Stomach (tissue), 4 donors: Measurements from ENCODE around the gene LSM3.

Experiments
- EP300 ChIP-seq: sonication (generic); formaldehyde crosslinking; IDR thresholded peaks from one replicate; pipeline ENCODE4 v1.6.1; 2017; ENCODE audit warnings: antibody characterized with exemption
- POLR2A ChIP-seq, 4 donors: fragments of 450-650 bp; IDR thresholded peaks; one replicate each; pipeline ENCODE4 v1.6.1; 2016; ENCODE audit warnings: antibody characterized with exemption in 4 of 4, control low read depth in 2 of 4, mild to moderate bottlenecking in 1 of 4, moderate library complexity in 1 of 4
- TF ChIP-seq, protein P1 (sequence below), 7 experiments: fragments of 450-650 bp in 4 of 7; fragments of 200-600 bp in 3 of 7; sonication (generic) in 3 of 7; IDR thresholded peaks; one replicate each; pipeline ENCODE4 v1.5.1; 2016 to 2019; ENCODE audit warnings: antibody characterized with exemption in 7 of 7, control low read depth in 2 of 7, mild to moderate bottlenecking in 1 of 7

- TF ChIP-seq, protein P1, sequence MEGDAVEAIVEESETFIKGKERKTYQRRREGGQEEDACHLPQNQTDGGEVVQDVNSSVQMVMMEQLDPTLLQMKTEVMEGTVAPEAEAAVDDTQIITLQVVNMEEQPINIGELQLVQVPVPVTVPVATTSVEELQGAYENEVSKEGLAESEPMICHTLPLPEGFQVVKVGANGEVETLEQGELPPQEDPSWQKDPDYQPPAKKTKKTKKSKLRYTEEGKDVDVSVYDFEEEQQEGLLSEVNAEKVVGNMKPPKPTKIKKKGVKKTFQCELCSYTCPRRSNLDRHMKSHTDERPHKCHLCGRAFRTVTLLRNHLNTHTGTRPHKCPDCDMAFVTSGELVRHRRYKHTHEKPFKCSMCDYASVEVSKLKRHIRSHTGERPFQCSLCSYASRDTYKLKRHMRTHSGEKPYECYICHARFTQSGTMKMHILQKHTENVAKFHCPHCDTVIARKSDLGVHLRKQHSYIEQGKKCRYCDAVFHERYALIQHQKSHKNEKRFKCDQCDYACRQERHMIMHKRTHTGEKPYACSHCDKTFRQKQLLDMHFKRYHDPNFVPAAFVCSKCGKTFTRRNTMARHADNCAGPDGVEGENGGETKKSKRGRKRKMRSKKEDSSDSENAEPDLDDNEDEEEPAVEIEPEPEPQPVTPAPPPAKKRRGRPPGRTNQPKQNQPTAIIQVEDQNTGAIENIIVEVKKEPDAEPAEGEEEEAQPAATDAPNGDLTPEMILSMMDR (IDR thresholded peaks at IDR 0.05): no peak
- TF ChIP-seq POLR2A (IDR thresholded peaks at IDR 0.05) (no peak), EP300 (no peak)
Measured at GRCh38 chr3:14248849-14249523, 70.4 kb downstream of the LSM3 start.
